GM13976 (cell line): ENCODE data around the gene WNT5B.

Experiments used
- DNase-seq: peaks from one replicate; pipeline ENCODE4 v3.0.0; 2012; ENCODE audit warnings: low spot score
- in situ Hi-C: fragments of 300-500 bp; cut with MboI; formaldehyde crosslinking; loops from one replicate; pipeline ENCODE4 v1.12.0; 2022; ENCODE audit warnings: low sequenced_read_pairs, mixed read lengths, inconsistent platforms; ENCODE audit not compliant: unreplicated experiment
- TF ChIP-seq, protein P1 (sequence below): IDR thresholded peaks from 2 replicates; pipeline ENCODE4 v1.5.1; 2012; ENCODE audit warnings: borderline replicate concordance, mild to moderate bottlenecking; ENCODE audit not compliant: insufficient read depth; ENCODE audit errors: extremely low read depth, missing control alignments, control extremely low read depth

WNT5B gene

DNA sequence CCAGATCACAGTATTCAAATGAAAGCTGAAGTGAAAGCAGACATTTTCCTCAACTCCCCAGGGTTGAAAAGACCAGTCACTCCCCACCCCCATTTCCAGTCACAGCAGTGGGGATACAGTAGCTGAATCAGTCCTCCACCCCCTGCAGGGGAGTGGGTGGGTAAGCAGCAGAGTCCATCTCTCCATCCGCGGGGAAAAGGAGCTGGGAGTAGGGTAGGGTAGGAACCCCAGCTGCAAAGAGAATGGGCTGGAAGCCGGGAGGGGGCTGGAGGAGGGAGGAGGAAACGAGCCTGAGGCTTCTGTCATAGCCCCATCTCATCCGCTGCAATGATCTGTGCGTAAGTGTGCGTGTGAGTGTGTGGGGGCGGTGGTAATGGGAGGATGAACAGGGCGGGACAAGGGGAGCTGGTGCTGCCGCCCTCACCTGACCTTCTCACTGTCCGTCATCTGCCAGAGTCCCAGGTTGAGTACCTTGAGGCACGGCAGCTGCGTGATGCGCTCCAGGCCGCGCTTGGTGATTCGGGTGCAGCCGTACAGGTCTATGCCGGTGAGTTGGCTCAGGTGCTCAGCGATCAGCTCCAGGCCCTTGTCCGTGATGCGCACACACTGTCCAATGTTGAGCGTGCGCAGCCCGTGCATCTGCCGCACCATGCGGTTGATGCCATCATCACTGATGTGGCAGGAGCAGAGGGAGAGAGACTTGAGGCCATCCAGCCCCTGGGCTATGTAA lies 36.4 kb upstream of the WNT5B start:
- TF ChIP-seq, protein P1, sequence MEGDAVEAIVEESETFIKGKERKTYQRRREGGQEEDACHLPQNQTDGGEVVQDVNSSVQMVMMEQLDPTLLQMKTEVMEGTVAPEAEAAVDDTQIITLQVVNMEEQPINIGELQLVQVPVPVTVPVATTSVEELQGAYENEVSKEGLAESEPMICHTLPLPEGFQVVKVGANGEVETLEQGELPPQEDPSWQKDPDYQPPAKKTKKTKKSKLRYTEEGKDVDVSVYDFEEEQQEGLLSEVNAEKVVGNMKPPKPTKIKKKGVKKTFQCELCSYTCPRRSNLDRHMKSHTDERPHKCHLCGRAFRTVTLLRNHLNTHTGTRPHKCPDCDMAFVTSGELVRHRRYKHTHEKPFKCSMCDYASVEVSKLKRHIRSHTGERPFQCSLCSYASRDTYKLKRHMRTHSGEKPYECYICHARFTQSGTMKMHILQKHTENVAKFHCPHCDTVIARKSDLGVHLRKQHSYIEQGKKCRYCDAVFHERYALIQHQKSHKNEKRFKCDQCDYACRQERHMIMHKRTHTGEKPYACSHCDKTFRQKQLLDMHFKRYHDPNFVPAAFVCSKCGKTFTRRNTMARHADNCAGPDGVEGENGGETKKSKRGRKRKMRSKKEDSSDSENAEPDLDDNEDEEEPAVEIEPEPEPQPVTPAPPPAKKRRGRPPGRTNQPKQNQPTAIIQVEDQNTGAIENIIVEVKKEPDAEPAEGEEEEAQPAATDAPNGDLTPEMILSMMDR = no peak
- in situ Hi-C loops = loop anchor here (25.0 kb wide), 1 partner anchor 1030 kb away; no protein-coding TSS in a partner anchor
- DNase-seq = peak; percentile 62

DNA sequence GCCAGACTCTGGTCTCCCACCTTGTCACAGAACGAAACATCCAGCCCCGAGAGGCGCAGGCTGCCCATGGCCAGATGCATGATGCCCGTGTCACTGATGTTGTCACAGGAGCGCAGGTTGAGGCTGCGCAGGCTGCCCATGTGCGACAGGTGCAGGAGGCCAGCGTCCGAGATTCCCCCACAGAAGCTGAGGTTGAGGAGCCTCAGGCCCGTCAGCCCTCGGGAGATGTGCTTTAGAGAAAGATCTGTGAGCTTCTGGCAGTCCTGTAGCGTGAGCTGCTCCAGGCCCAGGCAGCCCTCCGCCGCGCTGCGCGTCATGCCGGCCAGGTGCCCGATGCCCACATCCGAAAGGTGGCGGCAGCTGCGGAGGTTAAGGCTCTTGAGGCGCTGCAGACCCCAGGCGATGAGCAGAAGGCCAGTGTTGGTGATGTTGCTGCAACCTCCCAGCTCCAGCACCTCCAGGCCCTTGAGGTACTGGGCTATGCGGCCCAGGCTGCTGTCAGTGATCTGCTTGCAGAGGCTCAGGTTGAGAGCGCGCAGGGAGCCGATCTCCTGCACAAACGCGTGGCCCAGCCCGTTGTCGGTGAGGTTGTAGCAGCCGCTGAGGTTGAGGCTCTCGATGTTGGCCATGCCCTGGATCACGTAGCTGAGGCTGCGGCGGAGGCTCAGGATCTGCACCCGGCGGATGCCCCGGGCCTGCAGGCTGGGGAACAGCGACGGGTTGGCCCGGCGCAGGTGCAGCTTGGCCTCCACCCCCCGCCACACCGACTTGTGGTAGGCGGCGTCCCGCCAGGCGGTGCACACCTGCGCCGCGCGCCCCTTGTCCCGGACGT lies 35.6 kb upstream of the WNT5B start:
- DNase-seq = peak; percentile 45
- in situ Hi-C loops = loop anchor here (25.0 kb wide), 1 partner anchor 1031 kb away; no protein-coding TSS in a partner anchor
- TF ChIP-seq, protein P1 = no peak

DNA sequence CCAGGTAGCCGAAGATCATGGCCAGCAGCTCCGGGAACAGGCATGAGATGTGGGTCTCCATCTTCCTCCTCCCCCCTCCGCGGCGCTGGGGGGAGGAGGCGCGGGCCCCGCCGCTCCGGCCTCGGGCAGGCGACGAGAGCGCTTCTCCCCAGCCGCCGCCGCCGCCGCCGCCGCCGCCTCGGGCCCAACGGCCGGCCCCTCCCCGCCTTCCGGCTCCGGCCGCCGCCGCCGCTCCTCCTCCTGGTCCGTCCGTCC lies 35.1 kb upstream of the WNT5B start:
- in situ Hi-C loops = loop anchor here (25.0 kb wide), 1 partner anchor 1032 kb away; no protein-coding TSS in a partner anchor
- TF ChIP-seq, protein P1 = no peak
- peak; percentile 84 for DNase-seq

DNA sequence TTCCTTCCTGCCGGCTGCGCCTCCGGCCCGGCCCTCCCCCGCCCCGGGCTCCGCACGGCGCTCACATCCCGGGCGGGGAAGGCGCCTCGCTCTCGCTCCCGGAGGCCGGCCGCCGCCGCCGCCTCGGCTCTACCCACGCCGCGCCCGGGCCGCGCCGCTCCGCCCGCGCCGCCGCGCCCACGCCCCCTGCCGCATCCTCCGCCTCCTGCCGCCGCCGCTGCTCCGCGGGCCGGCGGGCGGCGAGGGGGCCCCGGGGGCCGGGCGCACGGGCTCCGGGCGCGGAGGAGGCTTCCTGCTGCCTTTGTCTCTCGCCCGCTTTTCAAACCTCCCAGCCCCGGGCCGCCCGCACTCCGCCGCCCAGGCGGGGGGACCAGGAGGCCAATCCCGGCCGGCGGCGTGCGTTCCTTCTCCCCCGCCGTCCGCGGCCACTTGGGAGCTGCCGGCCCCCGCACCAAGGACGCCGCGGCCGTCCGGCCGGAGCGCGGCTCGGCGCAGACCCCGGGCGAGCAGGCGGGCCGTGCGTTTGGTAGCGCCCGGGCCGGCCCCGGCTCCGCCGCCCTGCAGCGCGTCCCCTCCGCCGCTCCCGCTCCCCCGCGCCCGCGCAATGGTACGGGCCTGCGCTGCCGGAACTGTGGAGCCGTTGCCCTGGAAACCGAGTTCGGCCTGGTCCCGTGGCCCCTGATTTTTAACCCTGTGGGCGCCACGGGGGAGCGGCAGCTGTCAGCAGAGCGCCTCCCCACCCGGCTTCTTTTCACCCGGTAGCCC lies 34.6 kb upstream of the WNT5B start, which contains the start of gene FBXL14:
Gene FBXL14, minus strand, starts transcription at position 321 of the 765 bp plus-strand sequence. CDS start 515 bp downstream, outside the sequence.
- in situ Hi-C loops = loop anchor here (25.0 kb wide), 1 partner anchor 1032 kb away; no protein-coding TSS in a partner anchor
- TF ChIP-seq, protein P1 = no peak

DNA sequence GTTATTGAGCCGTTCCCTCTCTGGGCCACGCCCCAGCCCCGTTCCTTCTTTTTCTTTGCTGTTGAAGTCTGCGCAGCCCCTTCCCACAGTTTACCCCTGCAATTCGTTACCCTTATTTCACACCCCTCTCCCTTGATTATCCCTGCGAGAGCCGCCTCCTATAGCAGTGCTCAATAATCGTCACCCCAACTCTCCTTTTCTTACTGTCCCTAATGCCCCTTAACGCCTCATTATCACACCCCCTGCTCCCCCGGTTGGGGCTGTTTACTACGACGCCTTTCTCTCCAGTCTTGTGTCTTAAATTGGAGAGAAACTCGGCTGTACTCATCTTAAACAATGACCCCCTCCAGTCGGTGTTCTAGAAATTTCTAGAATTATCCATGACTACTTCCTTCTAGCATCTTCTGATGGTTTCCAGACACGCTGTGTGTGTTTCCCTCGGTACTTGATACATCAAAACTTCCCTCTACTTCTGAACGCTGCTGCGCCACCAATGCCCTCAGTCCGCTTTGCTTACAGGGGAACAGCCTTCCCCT lies 33.9 kb upstream of the WNT5B start:
- in situ Hi-C loops = loop anchor here (25.0 kb wide), 1 partner anchor 1033 kb away; no protein-coding TSS in a partner anchor
- TF ChIP-seq, protein P1 = no peak
- no peak for DNase-seq

More for the DNA sequence above, 34.6 kb upstream of the WNT5B start, which contains the start of gene FBXL14:
- DNase-seq = peak; percentile 86
